SIG-M5 treated with dmso at 0.1 percent for 504 hours (cell line): Measurements from ENCODE around the gene SDHC.
"Not testable (repeated sequence)": the region's sequence is repeated elsewhere in the genome, so short reads cannot be mapped to it uniquely, and the experiment has no call there.

Experiments
- DNase-seq: peaks from one replicate; lab custom pipeline; 2025; ENCODE audit not compliant: unreplicated experiment; lab: John Stamatoyannopoulos, UW

Gene SDHC

GRCh38 chr1:161309868-161310267 is 4.3 kb upstream of the SDHC start, which contains the start of gene MPZ:
TSS of gene MPZ (minus strand) at chr1:161309968. CDS start at chr1:161309905, 63 bp downstream.
- no peak for DNase-seq

- no peak for DNase-seq
These were observed 2.5 kb upstream of the SDHC start for GRCh38 chr1:161311595-161312181.

- DNase-seq: no peak
These were observed 504 bp upstream of the SDHC start for GRCh38 chr1:161313554-161314200.

GRCh38 chr1:161315841-161316674 is 1.9 kb downstream of the SDHC start:
- DNase-seq: not testable (repeated sequence)

GRCh38 chr1:161324020-161324419 is 9.8 kb downstream of the SDHC start:
- DNase-seq: no peak

GRCh38 chr1:161330346-161330745 is 16.2 kb downstream of the SDHC start:
- no peak for DNase-seq

- DNase-seq: no peak
These were observed 19.0 kb downstream of the SDHC start for GRCh38 chr1:161333166-161333565.

- DNase-seq: no peak
These were observed 21.6 kb downstream of the SDHC start for GRCh38 chr1:161335796-161336195.

GRCh38 chr1:161342177-161342576 is 28.0 kb downstream of the SDHC start:
- DNase-seq: no peak

GRCh38 chr1:161342821-161343220 is 28.6 kb downstream of the SDHC start:
- no peak for DNase-seq

GRCh38 chr1:161350671-161351070 is 36.5 kb downstream of the SDHC start:
- DNase-seq: peak; percentile 14

- no peak for DNase-seq
These were observed 37.3 kb downstream of the SDHC start for GRCh38 chr1:161351482-161351881.

- DNase-seq: no peak
These were observed 42.9 kb downstream of the SDHC start for GRCh38 chr1:161357073-161357472.

GRCh38 chr1:161359291-161359690 is 45.1 kb downstream of the SDHC start:
- peak; percentile 33 for DNase-seq

GRCh38 chr1:161364332-161364731 is 50.2 kb downstream of the SDHC start:
- DNase-seq: no peak

GRCh38 chr1:161365207-161365606 is 51.0 kb downstream of the SDHC start:
- no peak for DNase-seq

- peak; percentile 85 for DNase-seq
These were observed 53.7 kb downstream of the SDHC start, which contains the start of gene CFAP126 for GRCh38 chr1:161367684-161368400. TSS of gene CFAP126 (minus strand) at chr1:161367876. CDS start at chr1:161367868, 8 bp downstream.

GRCh38 chr1:161373442-161373841 is 59.3 kb downstream of the SDHC start:
- no peak for DNase-seq

- peak; percentile 49 for DNase-seq
These were observed 60.2 kb downstream of the SDHC start for GRCh38 chr1:161374373-161374772.

- DNase-seq: no peak
These were observed 63.8 kb downstream of the SDHC start for GRCh38 chr1:161378014-161378413.

GRCh38 chr1:161379071-161379470 is 64.9 kb downstream of the SDHC start:
- DNase-seq: no peak
